LNCaP clone FGC (cell line): ENCODE data around the gene TJP1.
"Not testable (repeated sequence)": the region's sequence is repeated elsewhere in the genome, so short reads cannot be mapped to it uniquely, and the experiment has no call there.

ENCODE experiments used
- DNase-seq: peaks from one replicate; pipeline ENCODE4 v3.0.0-alpha.2; 2011; ENCODE audit warnings: low read depth
- H3K4me3 ChIP-seq: 2 replicates; pipeline ENCODE4 v1.5.1; 2011; ENCODE audit warnings: mild to moderate bottlenecking, low read depth, low read length, control low read depth
- TF ChIP-seq, protein P1 (sequence below): IDR thresholded peaks from 2 replicates; pipeline ENCODE4 v1.5.1; 2012; ENCODE audit warnings: mild to moderate bottlenecking; ENCODE audit not compliant: control insufficient read depth, insufficient read depth; ENCODE audit errors: extremely low read depth

TJP1 gene

DNA sequence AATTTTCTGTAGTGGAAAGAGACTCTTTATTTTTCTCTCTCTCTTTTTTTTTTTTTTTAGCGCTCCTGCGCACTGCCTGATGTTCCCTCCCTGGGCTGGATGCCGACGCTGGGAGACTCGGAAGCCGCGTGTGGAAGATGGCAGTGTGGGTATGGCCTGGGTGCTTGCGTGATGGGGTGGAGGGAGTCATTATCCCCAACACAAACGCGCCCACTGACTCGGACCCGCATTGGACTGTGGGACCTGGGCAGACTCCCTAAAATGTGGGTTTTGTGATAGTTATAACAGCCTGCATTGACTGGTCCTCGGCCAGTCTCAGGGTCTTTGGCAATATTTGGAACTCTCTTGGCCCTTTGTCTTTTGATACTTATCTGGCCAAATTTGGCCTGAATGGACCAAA is 157.9 kb downstream of the TJP1 start:
- DNase-seq, result no peak
- H3K4me3 ChIP-seq, result no peak overlapping the region
- TF ChIP-seq, protein P1, sequence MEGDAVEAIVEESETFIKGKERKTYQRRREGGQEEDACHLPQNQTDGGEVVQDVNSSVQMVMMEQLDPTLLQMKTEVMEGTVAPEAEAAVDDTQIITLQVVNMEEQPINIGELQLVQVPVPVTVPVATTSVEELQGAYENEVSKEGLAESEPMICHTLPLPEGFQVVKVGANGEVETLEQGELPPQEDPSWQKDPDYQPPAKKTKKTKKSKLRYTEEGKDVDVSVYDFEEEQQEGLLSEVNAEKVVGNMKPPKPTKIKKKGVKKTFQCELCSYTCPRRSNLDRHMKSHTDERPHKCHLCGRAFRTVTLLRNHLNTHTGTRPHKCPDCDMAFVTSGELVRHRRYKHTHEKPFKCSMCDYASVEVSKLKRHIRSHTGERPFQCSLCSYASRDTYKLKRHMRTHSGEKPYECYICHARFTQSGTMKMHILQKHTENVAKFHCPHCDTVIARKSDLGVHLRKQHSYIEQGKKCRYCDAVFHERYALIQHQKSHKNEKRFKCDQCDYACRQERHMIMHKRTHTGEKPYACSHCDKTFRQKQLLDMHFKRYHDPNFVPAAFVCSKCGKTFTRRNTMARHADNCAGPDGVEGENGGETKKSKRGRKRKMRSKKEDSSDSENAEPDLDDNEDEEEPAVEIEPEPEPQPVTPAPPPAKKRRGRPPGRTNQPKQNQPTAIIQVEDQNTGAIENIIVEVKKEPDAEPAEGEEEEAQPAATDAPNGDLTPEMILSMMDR, result no peak

DNA sequence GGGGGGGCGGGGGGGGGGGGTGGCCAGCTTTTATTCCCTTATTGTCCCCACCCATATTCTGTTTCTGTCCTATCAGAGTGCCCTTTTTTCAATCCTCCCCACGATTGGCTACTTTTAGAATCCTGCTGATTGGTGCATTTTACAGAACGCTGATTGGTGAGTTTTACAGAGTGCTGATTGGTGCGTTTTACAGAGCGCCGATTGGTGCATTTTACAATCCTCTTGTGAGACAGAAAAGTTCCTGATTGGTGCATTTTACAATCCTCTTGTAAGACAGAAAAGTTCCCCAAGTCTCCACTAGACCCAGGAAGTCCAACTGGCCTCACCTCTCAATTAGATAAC is 164.8 kb downstream of the TJP1 start:
- H3K4me3 ChIP-seq, result peak overlapping the region; percentile 50
- not testable (repeated sequence) for DNase-seq

DNA sequence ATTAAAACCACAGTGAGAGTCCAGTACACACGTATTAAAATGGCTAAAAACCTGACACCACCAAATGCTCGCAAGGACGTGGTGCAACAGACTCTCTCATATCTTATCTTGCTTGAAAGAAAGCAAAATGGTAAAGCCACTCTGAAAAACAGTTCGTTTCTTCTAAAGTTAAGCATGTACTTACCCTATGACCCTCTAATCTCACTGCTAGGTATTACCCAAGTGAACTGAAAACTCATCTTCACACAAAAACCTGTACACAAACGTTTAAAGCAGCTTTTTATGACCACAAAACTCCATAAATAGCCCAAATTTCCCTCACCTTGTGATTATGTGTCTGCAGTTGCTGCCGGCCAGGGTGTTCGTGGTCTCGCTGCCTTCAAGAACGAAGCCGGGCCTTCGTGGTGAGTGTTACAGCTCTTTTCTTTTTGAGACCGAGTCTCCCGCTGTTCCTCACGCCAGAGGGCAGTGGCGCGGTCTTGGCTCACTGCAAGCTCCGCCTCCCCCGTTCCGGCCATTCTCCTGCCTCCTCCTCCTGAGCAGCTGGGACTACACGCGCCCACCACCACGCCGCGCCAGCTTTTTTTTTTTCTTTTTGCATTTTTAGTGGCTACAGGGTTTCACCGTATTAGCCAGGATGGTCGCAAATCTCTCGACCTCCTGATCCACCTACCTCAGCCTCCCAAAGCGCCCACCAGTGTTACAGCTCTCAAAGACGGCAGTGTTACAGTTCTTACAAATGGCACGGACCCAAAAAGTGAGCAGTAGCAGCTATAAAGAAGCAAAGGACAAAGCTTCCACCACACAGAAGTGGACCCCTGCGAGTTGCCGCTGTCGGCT is 165.4 kb downstream of the TJP1 start:
- TF ChIP-seq, protein P1, result peak; percentile 83
- DNase-seq, result peak; percentile 74
- peak overlapping the region; percentile 50 for H3K4me3 ChIP-seq

DNA sequence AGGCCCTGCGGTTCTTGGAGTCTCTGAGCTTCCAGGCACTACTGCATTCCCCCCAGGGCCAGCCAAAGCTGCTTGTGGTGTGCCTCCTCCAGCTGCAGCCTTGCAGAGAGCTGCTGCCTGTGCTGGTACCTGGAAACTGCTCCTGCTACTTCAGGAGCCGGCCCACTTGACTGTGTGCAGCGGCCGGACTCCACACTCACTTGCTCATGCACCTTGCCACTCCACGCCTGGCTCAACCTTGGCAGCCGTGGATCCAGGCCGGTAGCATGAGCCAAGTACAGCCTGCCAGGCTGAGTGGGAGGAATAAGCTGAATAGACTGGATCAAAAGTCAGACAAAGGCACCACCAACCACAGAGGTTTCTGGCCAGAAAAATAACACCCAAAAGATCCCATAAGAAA is 169.7 kb downstream of the TJP1 start:
- TF ChIP-seq, protein P1, result no peak
- no peak for DNase-seq
- no peak overlapping the region for H3K4me3 ChIP-seq

DNA sequence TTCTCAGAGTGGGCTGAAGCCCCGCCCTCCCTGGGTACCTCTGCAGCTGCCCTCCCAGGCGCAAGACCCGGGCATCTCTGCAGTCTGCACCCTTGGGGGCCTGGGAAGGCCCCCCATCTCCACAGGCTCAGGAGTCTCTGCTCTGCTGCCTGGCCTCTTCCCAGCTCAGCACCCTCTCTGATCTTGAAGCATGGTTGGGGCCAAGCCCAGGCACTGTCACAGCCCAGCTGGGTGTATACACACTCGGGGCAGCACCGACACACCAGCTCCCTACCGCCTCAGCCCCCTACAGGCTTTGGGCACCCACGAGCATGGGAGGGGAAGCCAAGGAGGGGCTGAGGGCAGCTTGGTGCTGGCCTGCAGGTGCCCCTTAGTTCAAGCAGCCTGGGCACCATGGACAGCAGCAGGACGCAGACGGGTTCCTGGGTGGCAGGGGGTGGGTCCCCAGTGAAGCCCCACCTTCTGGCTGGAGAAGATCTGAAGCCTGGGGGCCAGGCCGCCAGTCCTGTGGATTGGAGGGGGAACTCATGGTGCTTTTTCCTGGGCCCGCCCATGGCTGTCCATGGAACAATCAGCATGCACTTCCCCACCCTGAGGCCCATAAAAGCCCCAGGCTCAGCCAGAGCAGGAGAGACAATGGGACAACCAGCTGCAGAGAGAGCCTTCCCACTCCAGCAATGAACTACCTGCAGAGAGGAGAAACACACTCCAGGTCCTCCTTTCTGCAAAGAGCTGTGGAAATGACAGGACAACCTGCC is 170.6 kb downstream of the TJP1 start:
- no peak for DNase-seq
- H3K4me3 ChIP-seq, result no peak overlapping the region
- TF ChIP-seq, protein P1, result no peak
